ENCODE measurements around the gene SPRN. TPM values are rescaled to one million over a fixed set of nuclear protein-coding genes. Genes with fewer than 3 reads are reported as not detected.
A peak's percentile ranks its signal among the peaks of the same experiment; 100 is the strongest.
"Not testable (repeated sequence)": the region's sequence is repeated elsewhere in the genome, so short reads cannot be mapped to it uniquely, and the experiment has no call there.

Gene SPRN
- polyA plus RNA-seq, 1 experiment: 1.1 TPM

DNA sequence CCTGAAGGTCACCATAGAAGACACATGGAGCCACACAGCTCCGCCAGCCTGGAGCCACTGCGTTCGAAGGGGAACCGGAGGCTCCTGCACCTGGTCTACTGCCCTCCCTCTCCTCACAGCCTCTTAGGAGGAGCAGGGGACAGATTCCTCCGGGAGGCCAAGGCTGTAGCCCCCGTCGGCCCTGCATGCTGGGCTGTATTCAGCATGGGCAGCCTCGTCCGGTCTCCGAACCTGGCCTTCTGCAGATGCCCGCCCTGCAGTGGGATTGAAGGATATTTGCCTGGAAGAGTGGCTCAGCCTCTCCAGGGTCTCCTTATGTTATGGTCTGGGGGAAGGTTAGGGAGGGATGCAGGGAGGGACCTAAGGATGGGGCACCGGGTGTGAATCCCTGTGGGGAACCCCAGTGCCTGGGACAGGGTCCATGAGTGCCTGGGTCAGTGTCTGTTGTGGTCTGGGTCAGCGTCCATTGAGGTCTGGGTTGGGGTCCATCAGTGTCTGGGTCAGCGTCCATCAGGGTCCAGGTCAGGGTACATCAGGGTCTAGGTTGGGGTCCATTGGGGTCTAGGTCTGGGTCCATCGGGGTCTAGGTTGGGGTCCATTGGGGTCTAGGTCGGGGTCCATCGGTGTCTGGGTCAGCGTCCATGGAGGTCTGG, 16.3 kb upstream of the SPRN start:
- POLR2A ChIA-PET: no interaction called here
- Histone ChIP-seq H3K4me3 (ENCODE audit: low read depth, low read length) (no peak overlapping the region), H3K27me3 (ENCODE audit: control insufficient read depth, insufficient read depth, low read length) (no peaks in the 10 kb centered on the region), H3K27ac (ENCODE audit: low read depth, low read length) (no peak overlapping the region), H3K9me3 (ENCODE audit: control insufficient read depth, insufficient read depth, low read length) (peaks cover 16% of the 10 kb centered on the region)
- TF ChIP-seq, protein P1, sequence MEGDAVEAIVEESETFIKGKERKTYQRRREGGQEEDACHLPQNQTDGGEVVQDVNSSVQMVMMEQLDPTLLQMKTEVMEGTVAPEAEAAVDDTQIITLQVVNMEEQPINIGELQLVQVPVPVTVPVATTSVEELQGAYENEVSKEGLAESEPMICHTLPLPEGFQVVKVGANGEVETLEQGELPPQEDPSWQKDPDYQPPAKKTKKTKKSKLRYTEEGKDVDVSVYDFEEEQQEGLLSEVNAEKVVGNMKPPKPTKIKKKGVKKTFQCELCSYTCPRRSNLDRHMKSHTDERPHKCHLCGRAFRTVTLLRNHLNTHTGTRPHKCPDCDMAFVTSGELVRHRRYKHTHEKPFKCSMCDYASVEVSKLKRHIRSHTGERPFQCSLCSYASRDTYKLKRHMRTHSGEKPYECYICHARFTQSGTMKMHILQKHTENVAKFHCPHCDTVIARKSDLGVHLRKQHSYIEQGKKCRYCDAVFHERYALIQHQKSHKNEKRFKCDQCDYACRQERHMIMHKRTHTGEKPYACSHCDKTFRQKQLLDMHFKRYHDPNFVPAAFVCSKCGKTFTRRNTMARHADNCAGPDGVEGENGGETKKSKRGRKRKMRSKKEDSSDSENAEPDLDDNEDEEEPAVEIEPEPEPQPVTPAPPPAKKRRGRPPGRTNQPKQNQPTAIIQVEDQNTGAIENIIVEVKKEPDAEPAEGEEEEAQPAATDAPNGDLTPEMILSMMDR (IDR thresholded peaks at IDR 0.05; ENCODE audit: low read depth, low read length): no peak
- no peak for DNase-seq (ENCODE audit: low read depth, low spot score)
- CTCF ChIA-PET: interaction anchor here (1.0 kb wide), 1 partner anchor 111 kb away, joined by 3 read pairs; no protein-coding TSS in a partner anchor

DNA sequence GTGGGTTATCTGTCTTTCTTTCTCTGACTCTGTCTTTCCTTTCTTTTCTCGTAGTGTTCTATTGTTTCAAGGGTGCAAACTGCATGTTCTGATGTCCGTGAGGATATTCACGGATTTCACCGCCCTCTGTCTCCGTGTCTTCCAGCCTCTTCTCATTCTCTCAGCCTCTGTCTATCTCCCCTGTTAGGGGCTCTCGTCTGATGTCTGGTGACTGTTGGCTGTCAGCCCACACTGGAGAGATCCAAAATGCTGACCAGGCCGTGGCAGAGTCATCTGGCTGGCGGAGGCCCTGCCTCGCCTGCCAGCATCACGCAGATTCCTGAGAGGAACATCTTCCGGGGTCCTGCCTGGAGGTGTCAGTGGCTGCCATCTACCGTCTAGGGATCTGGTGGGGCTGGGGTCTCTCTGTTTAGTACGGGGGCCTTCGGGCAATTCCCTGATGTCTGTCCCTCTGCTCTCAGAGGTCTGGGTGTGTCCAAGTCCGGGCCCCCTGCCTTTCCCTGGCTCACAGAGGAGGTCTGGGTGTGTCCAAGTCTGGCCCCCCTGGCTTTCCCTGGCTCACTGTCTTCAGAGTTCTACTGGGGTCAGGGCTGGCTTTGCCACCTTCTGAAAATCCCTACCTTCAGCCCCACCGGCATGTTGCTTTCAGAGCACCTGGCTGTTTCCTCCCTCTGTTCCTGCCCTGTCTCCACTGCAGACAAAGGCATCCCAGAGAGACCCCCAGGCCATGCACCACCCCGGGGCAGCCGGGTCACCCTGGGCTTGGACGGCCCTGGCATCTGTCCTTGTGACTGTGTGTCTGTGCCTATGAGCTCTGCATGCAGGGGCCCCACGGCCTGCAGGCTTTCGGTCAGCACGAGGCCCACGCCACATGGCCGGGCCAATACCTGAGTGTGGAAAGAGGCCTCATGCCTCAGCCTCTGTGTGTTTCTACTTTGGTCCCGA, 15.4 kb upstream of the SPRN start:
- H3K27me3 ChIP-seq (ENCODE audit: control insufficient read depth, insufficient read depth, low read length): no peaks in the 10 kb centered on the region
- peaks cover 7% of the 10 kb centered on the region; the same call in 1 of the 2 replicates for H3K9me3 ChIP-seq (ENCODE audit: control insufficient read depth, insufficient read depth, low read length)
- no peak overlapping the region for H3K27ac ChIP-seq (ENCODE audit: low read depth, low read length)
- no peak overlapping the region for H3K4me3 ChIP-seq (ENCODE audit: low read depth, low read length)
- TF ChIP-seq, protein P1 (IDR thresholded peaks at IDR 0.05; ENCODE audit: low read depth, low read length): no peak
- ChIA-PET CTCF (interaction anchor here (0.6 to 0.7 kb wide), 2 partner anchors 49 to 79 kb away, joined by 4 read pairs; no protein-coding TSS in a partner anchor), POLR2A (no interaction called here)
- DNase-seq (ENCODE audit: low read depth, low spot score): no peak

DNA sequence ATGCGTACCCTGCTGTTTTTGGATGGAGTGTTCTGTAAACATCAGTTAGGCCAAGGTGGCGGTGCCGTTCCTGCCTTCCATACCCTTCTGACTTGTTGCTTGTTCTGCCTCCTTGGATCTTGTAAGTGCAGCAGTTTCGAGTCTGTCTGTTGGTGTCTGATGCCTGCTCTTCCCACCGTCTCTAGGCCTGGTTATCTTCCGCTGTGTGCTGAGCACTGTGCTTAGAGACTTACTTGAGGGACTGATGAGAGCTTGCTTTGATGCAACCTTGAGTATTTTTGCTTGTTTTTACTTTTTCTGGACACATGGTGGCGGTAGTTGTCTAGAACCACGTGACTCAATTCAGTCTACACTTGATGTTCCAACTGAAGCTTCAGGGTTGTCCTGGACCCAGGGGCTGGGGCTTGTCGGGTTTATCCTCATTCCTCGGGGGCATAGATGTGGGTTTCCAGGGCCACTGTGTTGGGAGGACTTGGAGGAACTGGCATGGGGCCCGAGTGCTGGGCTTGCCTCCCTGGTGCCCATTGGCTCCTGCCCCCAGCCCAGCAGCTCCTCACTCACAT, 14.4 kb upstream of the SPRN start:
- ChIA-PET CTCF (interaction anchor here (0.6 to 1.5 kb wide), 4 partner anchors 48 to 768 kb away, joined by 3 to 4 read pairs (median 3); no protein-coding TSS in a partner anchor), POLR2A (no interaction called here)
- Histone ChIP-seq H3K27ac (ENCODE audit: low read depth, low read length) (no peak overlapping the region), H3K9me3 (ENCODE audit: control insufficient read depth, insufficient read depth, low read length) (no peaks in the 10 kb centered on the region; the same call in 1 of the 2 replicates), H3K4me3 (ENCODE audit: low read depth, low read length) (no peak overlapping the region), H3K27me3 (ENCODE audit: control insufficient read depth, insufficient read depth, low read length) (no peaks in the 10 kb centered on the region)
- no peak for DNase-seq (ENCODE audit: low read depth, low spot score)
- TF ChIP-seq, protein P1 (IDR thresholded peaks at IDR 0.05; ENCODE audit: low read depth, low read length): peak; percentile 16; the same call in 1 of the 2 replicates

DNA sequence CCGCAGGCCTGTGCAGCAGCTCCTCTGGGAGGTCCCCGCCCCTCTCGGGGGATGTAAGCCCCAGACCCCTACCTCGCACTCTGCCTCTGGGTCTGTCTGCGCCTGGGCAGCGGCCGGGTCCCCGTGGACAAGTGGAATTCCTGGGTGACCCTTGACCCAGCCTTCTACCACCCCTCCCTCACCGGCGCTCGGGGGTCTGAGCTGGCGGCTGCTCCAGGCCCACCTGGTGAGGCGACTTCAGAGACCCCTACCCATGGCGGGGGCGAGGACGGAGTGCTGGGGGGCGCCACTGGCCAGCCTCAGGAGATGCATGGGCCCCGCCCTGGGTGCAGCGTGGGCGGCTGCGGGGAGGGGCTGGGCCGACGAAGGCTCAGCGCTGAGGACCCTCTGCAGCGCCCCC, 8.4 kb upstream of the SPRN start:
- H3K4me3 ChIP-seq (ENCODE audit: low read depth, low read length); CTCF ChIA-PET; H3K27me3 ChIP-seq (ENCODE audit: control insufficient read depth, insufficient read depth, low read length); H3K9me3 ChIP-seq (ENCODE audit: control insufficient read depth, insufficient read depth, low read length); H3K27ac ChIP-seq (ENCODE audit: low read depth, low read length); POLR2A ChIA-PET; DNase-seq (ENCODE audit: low read depth, low spot score): not testable (repeated sequence)

DNA sequence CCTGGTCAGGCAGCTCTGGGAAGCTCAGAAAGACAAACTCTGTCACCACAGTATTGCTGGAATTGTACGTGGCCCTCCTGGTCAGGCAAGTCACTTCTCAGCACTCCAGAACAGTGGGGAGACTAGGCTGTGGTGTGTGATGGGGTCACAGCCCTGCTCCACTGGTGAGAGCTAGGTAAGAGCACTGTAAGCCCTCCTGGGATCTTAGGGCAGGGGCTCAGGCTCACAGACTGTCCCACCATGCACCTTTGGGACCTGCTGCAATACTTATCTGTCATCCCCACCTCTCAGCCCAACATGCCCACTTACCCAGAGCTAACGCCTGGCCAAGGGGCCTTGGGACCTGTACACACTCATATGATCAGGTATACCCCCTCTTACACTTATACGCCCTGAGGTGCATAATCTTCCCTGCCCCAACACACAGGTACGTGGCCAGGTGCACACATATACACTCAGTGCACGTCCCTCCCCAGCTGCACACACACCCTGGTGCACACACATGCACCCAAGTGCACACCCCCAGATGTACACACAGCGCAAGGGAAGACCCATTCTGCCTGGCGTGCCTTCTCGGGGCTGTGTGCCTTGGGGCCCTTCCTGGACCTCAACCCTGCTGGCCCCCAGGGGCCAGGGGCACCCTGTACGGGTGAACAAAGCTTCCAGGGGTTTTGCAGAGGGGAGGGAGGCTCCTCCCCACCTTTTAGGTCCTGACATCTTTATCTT, 7.6 kb upstream of the SPRN start:
- DNase-seq (ENCODE audit: low read depth, low spot score); POLR2A ChIA-PET; H3K27ac ChIP-seq (ENCODE audit: low read depth, low read length); H3K27me3 ChIP-seq (ENCODE audit: control insufficient read depth, insufficient read depth, low read length); H3K9me3 ChIP-seq (ENCODE audit: control insufficient read depth, insufficient read depth, low read length); H3K4me3 ChIP-seq (ENCODE audit: low read depth, low read length); CTCF ChIA-PET: not testable (repeated sequence)

DNA sequence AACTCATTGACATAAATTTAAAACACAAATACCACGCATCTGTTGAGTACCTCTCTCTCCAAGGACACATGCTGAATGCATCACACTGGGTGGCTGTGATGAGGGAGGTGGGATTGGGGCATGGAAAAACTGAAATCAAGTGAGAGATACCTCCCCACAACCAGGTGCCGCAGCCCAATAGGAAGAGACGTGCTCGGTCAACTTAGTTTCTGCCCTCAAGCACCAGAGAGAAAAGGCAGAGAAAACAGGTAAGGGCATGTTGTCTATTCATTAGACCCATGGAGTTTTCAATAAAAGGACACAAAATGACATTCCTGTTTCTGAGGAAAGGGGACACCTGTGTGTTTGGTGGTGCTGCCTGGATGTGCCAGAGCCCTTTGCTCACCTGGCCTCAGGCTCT, 5.1 kb upstream of the SPRN start:
- H3K9me3 ChIP-seq (ENCODE audit: control insufficient read depth, insufficient read depth, low read length); DNase-seq (ENCODE audit: low read depth, low spot score); POLR2A ChIA-PET; CTCF ChIA-PET; H3K27ac ChIP-seq (ENCODE audit: low read depth, low read length); H3K27me3 ChIP-seq (ENCODE audit: control insufficient read depth, insufficient read depth, low read length); H3K4me3 ChIP-seq (ENCODE audit: low read depth, low read length): not testable (repeated sequence)

DNA sequence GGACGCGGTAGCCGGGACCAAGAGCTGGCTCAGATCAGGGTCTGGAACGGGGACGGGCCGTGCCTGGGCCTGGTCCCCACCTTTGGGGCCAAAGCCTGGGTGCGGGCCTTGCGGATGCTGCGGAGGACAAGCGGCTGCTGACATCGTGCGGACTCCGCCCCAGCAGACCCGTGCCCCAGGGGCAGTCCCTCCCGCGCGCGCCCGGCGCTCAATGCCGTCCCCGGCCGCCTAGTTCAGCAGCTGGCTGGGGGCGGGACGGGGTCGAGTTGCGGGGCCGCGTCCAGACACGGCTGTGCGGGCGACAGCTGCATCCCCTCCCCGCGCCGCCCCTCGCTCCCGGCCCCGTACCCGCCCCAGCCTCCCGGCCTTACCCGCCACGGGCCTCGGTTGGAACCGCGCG, 323 bp downstream of the SPRN start:
- DNase-seq (ENCODE audit: low read depth, low spot score); H3K27me3 ChIP-seq (ENCODE audit: control insufficient read depth, insufficient read depth, low read length); POLR2A ChIA-PET; H3K9me3 ChIP-seq (ENCODE audit: control insufficient read depth, insufficient read depth, low read length); CTCF ChIA-PET; H3K27ac ChIP-seq (ENCODE audit: low read depth, low read length): not testable (repeated sequence)
- H3K4me3 ChIP-seq (ENCODE audit: low read depth, low read length): peak overlapping the region; percentile 36; the same call in 1 of the 2 replicates
